GM12874 (cell line): ENCODE measurements around the gene L1CAM.

Experiments
- CTCF ChIP-seq: IDR thresholded peaks from 2 replicates; pipeline ENCODE4 v1.5.1; 2011; ENCODE audit warnings: low read depth, mild to moderate bottlenecking, control low read depth, low read length, moderate library complexity; ENCODE audit not compliant: insufficient read depth

Gene L1CAM

GRCh38 chrX:153911798-153912197, 25.8 kb upstream of the L1CAM start:
- TF ChIP-seq CTCF, result no peak

GRCh38 chrX:153910446-153910845, 24.5 kb upstream of the L1CAM start:
- no peak for TF ChIP-seq CTCF

- TF ChIP-seq CTCF, result no peak
These were observed 24.0 kb upstream of the L1CAM start for GRCh38 chrX:153909980-153910360.

- TF ChIP-seq CTCF, result no peak
These were observed 23.3 kb upstream of the L1CAM start for GRCh38 chrX:153909024-153909979.

GRCh38 chrX:153908219-153908860, 22.4 kb upstream of the L1CAM start:
- no peak for TF ChIP-seq CTCF

GRCh38 chrX:153907456-153907855, 21.5 kb upstream of the L1CAM start:
- no peak for TF ChIP-seq CTCF

- no peak for TF ChIP-seq CTCF
These were observed 20.3 kb upstream of the L1CAM start for GRCh38 chrX:153906126-153906917.
